HG02678 (cell line): ENCODE data around the gene COLGALT1.

Source experiments
- ATAC-seq: cut with Tn5 transposase; IDR thresholded peaks from one replicate; pipeline ENCODE4 v1.9.1; 2021; ENCODE audit warnings: mild to moderate bottlenecking, moderate library complexity; ENCODE audit not compliant: unreplicated experiment

COLGALT1 gene

DNA sequence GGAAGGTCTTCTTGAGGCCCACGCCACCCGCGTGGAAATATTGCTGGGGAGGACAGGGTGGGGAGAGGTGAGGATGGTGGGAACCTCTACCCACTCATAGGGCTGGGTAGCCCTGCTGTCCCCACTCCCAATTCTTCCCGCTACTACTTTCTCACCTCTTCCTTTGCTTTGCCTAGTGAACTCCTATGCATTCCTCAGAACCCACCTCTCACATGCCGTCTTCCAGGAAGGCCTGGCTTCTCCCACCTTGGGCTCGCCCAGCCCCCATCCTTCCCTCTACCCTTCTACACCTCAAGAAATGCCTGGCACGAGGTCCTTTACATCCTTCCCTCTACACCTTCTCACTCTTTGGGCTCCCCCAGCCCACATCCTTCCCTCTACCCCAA is 62.4 kb downstream of the COLGALT1 start:
- ATAC-seq, result no peak

GRCh38 chr19:17618281-17618903 is 62.9 kb downstream of the COLGALT1 start:
- ATAC-seq, result no peak

DNA sequence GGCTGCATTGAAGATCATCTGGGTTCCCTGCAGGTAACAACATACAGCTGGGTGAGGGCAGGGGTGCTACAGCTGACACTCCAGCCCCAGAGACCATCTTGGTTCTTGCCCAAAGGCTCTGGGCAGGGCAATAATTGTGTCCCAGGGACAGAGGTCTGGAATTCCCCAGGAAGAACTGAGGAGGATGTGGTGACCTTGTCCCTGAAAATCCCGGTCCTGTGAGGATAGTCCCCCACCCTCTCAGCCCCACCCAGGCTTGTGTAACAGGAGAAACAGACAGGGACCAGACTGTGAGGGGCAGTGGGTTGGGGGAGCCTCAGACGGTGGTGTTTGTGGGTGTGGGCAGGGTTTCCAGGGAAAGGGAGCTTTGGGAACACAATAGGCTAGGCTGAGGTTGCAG is 63.5 kb downstream of the COLGALT1 start:
- ATAC-seq, result no peak

GRCh38 chr19:17620696-17621095 is 65.2 kb downstream of the COLGALT1 start:
- no peak for ATAC-seq

GRCh38 chr19:17623224-17623935 is 67.9 kb downstream of the COLGALT1 start:
- ATAC-seq, result no peak

- no peak for ATAC-seq
These were observed 69.0 kb downstream of the COLGALT1 start for GRCh38 chr19:17624314-17624991.

- ATAC-seq, result no peak
These were observed 69.6 kb downstream of the COLGALT1 start for GRCh38 chr19:17625043-17625442.

- ATAC-seq, result no peak
These were observed 70.5 kb downstream of the COLGALT1 start for GRCh38 chr19:17625980-17626379.

GRCh38 chr19:17626456-17627015 is 71.1 kb downstream of the COLGALT1 start:
- ATAC-seq, result no peak

GRCh38 chr19:17627161-17627560 is 71.7 kb downstream of the COLGALT1 start:
- no peak for ATAC-seq

GRCh38 chr19:17627921-17628320 is 72.5 kb downstream of the COLGALT1 start:
- ATAC-seq, result no peak

- no peak for ATAC-seq
These were observed 74.3 kb downstream of the COLGALT1 start for GRCh38 chr19:17629760-17630159.

DNA sequence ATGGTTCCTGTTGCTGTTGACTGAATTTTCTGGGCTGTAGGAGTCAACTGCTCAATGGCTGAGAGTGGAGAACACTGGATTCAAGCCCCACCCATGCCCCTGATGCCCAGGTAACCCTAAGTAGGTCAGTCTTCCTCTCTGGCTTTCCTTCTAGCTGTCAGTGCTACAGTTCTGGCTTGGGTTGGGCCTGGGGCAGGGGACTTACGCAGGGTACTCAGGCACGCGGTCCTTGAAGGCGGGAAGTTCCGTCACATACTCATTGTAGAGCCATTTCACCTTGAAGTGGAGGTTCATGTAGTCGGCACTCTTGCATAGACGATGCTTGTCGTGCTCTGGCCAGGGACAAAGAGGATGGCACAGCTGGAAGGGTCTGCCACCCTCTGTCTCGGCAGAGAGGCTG is 77.1 kb downstream of the COLGALT1 start:
- no peak for ATAC-seq
